HCT116 (cell line): ENCODE results near the gene GSPT1. TPM values are rescaled to one million over a fixed set of nuclear protein-coding genes. Genes with fewer than 3 reads are reported as not detected.

Source experiments
- ATAC-seq: fragments of 200-7000 bp; cut with Tn5 transposase; 2 replicates; pipeline ENCODE4 v1.9.1; 2020; ENCODE audit warnings: mild to moderate bottlenecking, moderate library complexity
- BruUV-seq: library from RNA; stranded (reverse); fragments of 400-500 nt; replicated peaks from 2 replicates; lab custom pipeline; 2021; lab: Mats Ljungman, UMichigan
- CTCF ChIA-PET: fragments of 300-600 bp; sonication (Branson Sonifier 250); formaldehyde crosslinking; loops from one replicate; lab custom pipeline; 2021; ENCODE audit warnings: antibody characterized with exemption; lab: Charles Lee
- POLR2A ChIA-PET: fragments of 300-600, 350-600 bp; sonication (Branson Sonifier 250); formaldehyde crosslinking; loops from one replicate; lab custom pipeline; 2021; ENCODE audit warnings: antibody characterized with exemption; lab: Charles Lee
- RAD21 ChIA-PET, 2 experiments: fragments of 300-600 bp; sonication (Branson Sonifier 250); formaldehyde crosslinking; loops; one replicate each; lab custom pipeline; 2023; ENCODE audit warnings: low total read pairs in 2 of 2; ENCODE audit not compliant: uncharacterized antibody in 2 of 2, unreplicated experiment in 2 of 2, low non-redundant PET in 1 of 2; lab: Charles Lee
- DNase-seq: peaks from one replicate; pipeline ENCODE4 v3.0.0-alpha.2; 2010; ENCODE audit warnings: low read depth, low spot score
- H2AFZ ChIP-seq: fragments of 200-600 bp; shearing (Covaris generic), sonication (generic); 2 replicates; pipeline ENCODE4 v1.6.1; 2017; ENCODE audit warnings: low read depth, mixed run types, mixed read lengths, antibody characterized with exemption, low read length; ENCODE audit not compliant: poor library complexity, severe bottlenecking
- H3K27ac ChIP-seq: 2 replicates; pipeline ENCODE4 v1.5.1; 2012; ENCODE audit warnings: low read depth, low read length
- H3K27me3 ChIP-seq: fragments of 200-600 bp; sonication (generic); 2 replicates; pipeline ENCODE4 v1.6.1; 2016; ENCODE audit warnings: mixed run types, low read length, mixed read lengths; ENCODE audit not compliant: insufficient read depth
- H3K36me3 ChIP-seq, 2 experiments: fragments of 200-500 bp in 1 of 2; fragments of 200-600 bp in 1 of 2; sonication (Bioruptor generic) in 1 of 2; sonication (generic) in 1 of 2; 2 replicates each; pipeline versions ENCODE4 v1.5.1 to v1.6.1; 2014 to 2016; ENCODE audit warnings: low read length in 2 of 2, inconsistent platforms in 1 of 2, mixed read lengths in 1 of 2, mixed run types in 1 of 2; ENCODE audit not compliant: insufficient read depth in 2 of 2, control insufficient read depth in 1 of 2
- H3K4me1 ChIP-seq, 2 experiments: fragments of 200-600 bp in 1 of 2; sonication (generic) in 1 of 2; 2 replicates each; pipeline versions ENCODE4 v1.5.1 to v1.6.1; 2012 to 2017; ENCODE audit warnings: low read length in 2 of 2, inconsistent platforms in 1 of 2, mild to moderate bottlenecking in 1 of 2, mixed read lengths in 1 of 2, mixed run types in 1 of 2, moderate library complexity in 1 of 2; ENCODE audit not compliant: insufficient read depth in 2 of 2, control insufficient read depth in 1 of 2
- H3K4me2 ChIP-seq: fragments of 200-600 bp; sonication (generic); 2 replicates; pipeline ENCODE4 v1.6.1; 2017; ENCODE audit warnings: mixed run types, low read length, mixed read lengths
- H3K4me3 ChIP-seq, 2 experiments: fragments of 200-600 bp in 1 of 2; sonication (generic) in 1 of 2; replicated peaks in 1 of 2; 2 replicates each; pipeline ENCODE4 v1.5.1; 2011 to 2016; ENCODE audit warnings: low read length in 2 of 2, control low read depth in 1 of 2, low read depth in 1 of 2, mild to moderate bottlenecking in 1 of 2, mixed read lengths in 1 of 2, mixed run types in 1 of 2
- H3K79me2 ChIP-seq: fragments of 200-600 bp; sonication (generic); 2 replicates; pipeline ENCODE4 v1.6.1; 2017; ENCODE audit warnings: mild to moderate bottlenecking, mixed run types, low read length, moderate library complexity, mixed read lengths; ENCODE audit not compliant: insufficient read depth
- H3K9ac ChIP-seq: fragments of 200-600 bp; sonication (generic); 2 replicates; pipeline ENCODE4 v1.6.1; 2016; ENCODE audit warnings: low read length, mixed read lengths
- H3K9me2 ChIP-seq: fragments of 200-600 bp; sonication (generic), shearing (Covaris generic); 2 replicates; pipeline ENCODE4 v1.6.1; 2017; ENCODE audit warnings: mixed run types, mild to moderate bottlenecking, moderate library complexity; ENCODE audit not compliant: insufficient read depth
- H3K9me3 ChIP-seq, 2 experiments: fragments of 200-500 bp in 1 of 2; fragments of 200-600 bp in 1 of 2; sonication (Bioruptor generic) in 1 of 2; sonication (generic) in 1 of 2; 2 replicates each; pipeline ENCODE4 v1.6.1; 2014 to 2017; ENCODE audit warnings: low read length in 2 of 2, mixed read lengths in 2 of 2, inconsistent platforms in 1 of 2, low read depth in 1 of 2, mild to moderate bottlenecking in 1 of 2, mixed run types in 1 of 2, moderate library complexity in 1 of 2; ENCODE audit not compliant: control insufficient read depth in 1 of 2, insufficient read depth in 1 of 2
- H4K20me1 ChIP-seq: fragments of 200-600 bp; sonication (generic), shearing (Covaris generic); 2 replicates; pipeline ENCODE4 v1.6.1; 2017; ENCODE audit warnings: mixed run types, mild to moderate bottlenecking, moderate library complexity; ENCODE audit not compliant: insufficient read depth
- CBX3 ChIP-seq: IDR thresholded peaks from 2 replicates; pipeline ENCODE4 v1.6.1; 2012; ENCODE audit warnings: low read depth
- EGR1 ChIP-seq: IDR thresholded peaks from 2 replicates; pipeline ENCODE4 v1.6.1; 2012; ENCODE audit warnings: low read depth
- ELF1 ChIP-seq: IDR thresholded peaks from 2 replicates; pipeline ENCODE4 v1.6.1; 2012; ENCODE audit warnings: low read depth, borderline replicate concordance
- EZH2 ChIP-seq: fragments of 200-600 bp; sonication (generic); IDR thresholded peaks from 2 replicates; pipeline ENCODE4 v1.6.1; 2017; ENCODE audit warnings: antibody characterized with exemption, mixed run types
- EZH2phosphoT487 ChIP-seq: fragments of 200-600 bp; IDR thresholded peaks from 2 replicates; pipeline ENCODE4 v1.6.1; 2018; ENCODE audit warnings: antibody characterized with exemption, borderline replicate concordance
- FOSL1 ChIP-seq: IDR thresholded peaks from 2 replicates; pipeline ENCODE4 v1.6.1; 2012; ENCODE audit warnings: low read depth
- JUND ChIP-seq: IDR thresholded peaks from 2 replicates; pipeline ENCODE4 v1.6.1; 2012
- POLR2A ChIP-seq: IDR thresholded peaks from 2 replicates; pipeline ENCODE4 v1.7.0; 2011; ENCODE audit warnings: borderline replicate concordance; ENCODE audit not compliant: insufficient read depth, insufficient read length; ENCODE audit errors: extremely low read depth
- RAD21 ChIP-seq: IDR thresholded peaks from 2 replicates; pipeline ENCODE4 v1.6.1; 2012; ENCODE audit warnings: low read depth, mild to moderate bottlenecking
- REST ChIP-seq: IDR thresholded peaks from 2 replicates; pipeline ENCODE4 v1.6.1; 2012; ENCODE audit warnings: low read depth
- SIN3A ChIP-seq: IDR thresholded peaks from 2 replicates; pipeline ENCODE4 v1.6.1; 2012; ENCODE audit warnings: low read depth
- SRF ChIP-seq: IDR thresholded peaks from 2 replicates; pipeline ENCODE4 v1.6.1; 2012; ENCODE audit warnings: low read depth
- TCF7L2 ChIP-seq: IDR thresholded peaks from 2 replicates; pipeline ENCODE4 v1.7.0; 2011; ENCODE audit warnings: borderline replicate concordance, inconsistent platforms; ENCODE audit not compliant: insufficient read depth, insufficient read length; ENCODE audit errors: extremely low read depth
- YY1 ChIP-seq: IDR thresholded peaks from 2 replicates; pipeline ENCODE4 v1.6.1; 2011; ENCODE audit warnings: low read length, low read depth, moderate library complexity, mild to moderate bottlenecking; ENCODE audit not compliant: insufficient replicate concordance; ENCODE audit errors: extremely low read depth
- ZBTB33 ChIP-seq: IDR thresholded peaks from 2 replicates; pipeline ENCODE4 v1.6.1; 2011; ENCODE audit warnings: mild to moderate bottlenecking, low read length, moderate library complexity; ENCODE audit not compliant: insufficient replicate concordance; ENCODE audit errors: extremely low read depth
- ZNF274 ChIP-seq: fragments of 200-500 bp; sonication (Bioruptor generic); IDR thresholded peaks from 2 replicates; pipeline ENCODE4 v1.6.1; 2014; ENCODE audit warnings: mild to moderate bottlenecking, low read depth, low read length, inconsistent platforms
- intact Hi-C: fragments of 100-400 bp; cut with micrococcal nuclease; formaldehyde crosslinking; loops from 2 replicates; pipeline ENCODE4 v1.10.0; 2022
- total RNA-seq: library from RNA; stranded (reverse); gene quantifications from one replicate; pipeline ENCODE4 v1.2.1, GENCODE V29; 2021; ENCODE audit not compliant: unreplicated experiment
- TF ChIP-seq, protein P1 (sequence below): IDR thresholded peaks from 2 replicates; pipeline ENCODE4 v1.6.1; 2012
- TF ChIP-seq, protein P2 (sequence below), 3 experiments: fragments of 200-600 bp in 1 of 3; sonication (generic) in 1 of 3; IDR thresholded peaks in 2 of 3; conservative IDR thresholded peaks in 1 of 3; 2 replicates each; pipeline ENCODE4 v1.5.1; 2012 to 2017; ENCODE audit warnings: low read depth in 2 of 3, low read length in 2 of 3, antibody characterized with exemption in 1 of 3, borderline replicate concordance in 1 of 3, control low read depth in 1 of 3, mild to moderate bottlenecking in 1 of 3, mixed read lengths in 1 of 3, mixed run types in 1 of 3, moderate library complexity in 1 of 3; ENCODE audit not compliant: insufficient read depth in 1 of 3

Gene GSPT1
- total RNA-seq, 1 experiment from 2014 or later: 148 TPM

- Histone ChIP-seq H3K4me2 (no peak overlapping the region), H3K27me3 (no peaks in the 10 kb centered on the region), H3K9ac (no peak overlapping the region), H3K36me3 (peaks cover 31 to 43% of the 10 kb centered on the region in 2 experiments; a peak in 3 of 4 replicates), H3K9me2 (no peaks in the 10 kb centered on the region), H3K79me2 (peaks cover 17% of the 10 kb centered on the region; the same call in 1 of the 2 replicates), H3K27ac (no peak overlapping the region), H3K4me1 (peaks cover 20 to 37% of the 10 kb centered on the region in 2 experiments), H2AFZ (no peak overlapping the region), H3K9me3 (no peaks in the 10 kb centered on the region), H4K20me1 (peaks cover 20% of the 10 kb centered on the region; the same call in 1 of the 2 replicates), H3K4me3 (no peak overlapping the region)
- TF ChIP-seq FOSL1 (no peak), CBX3 (no peak), ELF1 (no peak), EGR1 (no peak), REST (no peak), SIN3A (no peak), ZNF274 (no peak), SRF (no peak), EZH2 (no peak), JUND (no peak), EZH2phosphoT487 (no peak), YY1 (no peak), POLR2A (no peak), TCF7L2 (no peak), RAD21 (no peak), ZBTB33 (no peak)
- TF ChIP-seq, protein P1, sequence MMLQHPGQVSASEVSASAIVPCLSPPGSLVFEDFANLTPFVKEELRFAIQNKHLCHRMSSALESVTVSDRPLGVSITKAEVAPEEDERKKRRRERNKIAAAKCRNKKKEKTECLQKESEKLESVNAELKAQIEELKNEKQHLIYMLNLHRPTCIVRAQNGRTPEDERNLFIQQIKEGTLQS: no peak
- TF ChIP-seq, protein P2, sequence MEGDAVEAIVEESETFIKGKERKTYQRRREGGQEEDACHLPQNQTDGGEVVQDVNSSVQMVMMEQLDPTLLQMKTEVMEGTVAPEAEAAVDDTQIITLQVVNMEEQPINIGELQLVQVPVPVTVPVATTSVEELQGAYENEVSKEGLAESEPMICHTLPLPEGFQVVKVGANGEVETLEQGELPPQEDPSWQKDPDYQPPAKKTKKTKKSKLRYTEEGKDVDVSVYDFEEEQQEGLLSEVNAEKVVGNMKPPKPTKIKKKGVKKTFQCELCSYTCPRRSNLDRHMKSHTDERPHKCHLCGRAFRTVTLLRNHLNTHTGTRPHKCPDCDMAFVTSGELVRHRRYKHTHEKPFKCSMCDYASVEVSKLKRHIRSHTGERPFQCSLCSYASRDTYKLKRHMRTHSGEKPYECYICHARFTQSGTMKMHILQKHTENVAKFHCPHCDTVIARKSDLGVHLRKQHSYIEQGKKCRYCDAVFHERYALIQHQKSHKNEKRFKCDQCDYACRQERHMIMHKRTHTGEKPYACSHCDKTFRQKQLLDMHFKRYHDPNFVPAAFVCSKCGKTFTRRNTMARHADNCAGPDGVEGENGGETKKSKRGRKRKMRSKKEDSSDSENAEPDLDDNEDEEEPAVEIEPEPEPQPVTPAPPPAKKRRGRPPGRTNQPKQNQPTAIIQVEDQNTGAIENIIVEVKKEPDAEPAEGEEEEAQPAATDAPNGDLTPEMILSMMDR (IDR thresholded peaks at IDR 0.05 in 2 of 3, conservative IDR thresholded peaks at IDR 0.05 in 1 of 3; ENCODE audit: borderline replicate concordance in 1 of 3, insufficient read depth in 1 of 3, low read depth in 2 of 3, low read length in 2 of 3): no peak
- CTCF ChIA-PET: no interaction called here
- DNase-seq: no peak
- no peak for ATAC-seq
- RAD21 ChIA-PET: no interaction called here
- BruUV-seq: no TSS peak
- intact Hi-C loops: loop anchor here (10.0 kb wide), 1 partner anchor 194 kb away; no protein-coding TSS in a partner anchor
- POLR2A ChIA-PET: no interaction called here
Measured at GRCh38 chr16:11870399-11870798, 45.4 kb downstream of the GSPT1 start.
